Cerebellar cortex (tissue), 1 donor: ENCODE measurements around the gene FOXO4.
A peak's percentile ranks its signal among the peaks of the same experiment; 100 is the strongest.
"Not testable (repeated sequence)": the region's sequence is repeated elsewhere in the genome, so short reads cannot be mapped to it uniquely, and the experiment has no call there.

Experiments used
- DNase-seq: peaks from one replicate; pipeline ENCODE4 v3.0.0-alpha.2; 2015; ENCODE audit warnings: low spot score

FOXO4 gene

GRCh38 chrX:71095555-71095980 is at the start of gene FOXO4:
TSS of gene FOXO4 (plus strand) at chrX:71095851. CDS start at chrX:71096529, 678 bp downstream.
- DNase-seq, result peak; percentile 91

GRCh38 chrX:71047891-71048290 is 47.8 kb upstream of the FOXO4 start:
- not testable (repeated sequence) for DNase-seq

- no peak for DNase-seq
These were observed 42.9 kb upstream of the FOXO4 start for GRCh38 chrX:71052721-71053120.

GRCh38 chrX:71053217-71053621 is 42.4 kb upstream of the FOXO4 start:
- DNase-seq, result peak; percentile 12

GRCh38 chrX:71056867-71057266 is 38.8 kb upstream of the FOXO4 start:
- no peak for DNase-seq

- DNase-seq, result no peak
These were observed 37.7 kb upstream of the FOXO4 start for GRCh38 chrX:71057848-71058530.

GRCh38 chrX:71060127-71060526 is 35.5 kb upstream of the FOXO4 start:
- DNase-seq, result no peak

- DNase-seq, result peak; percentile 2
These were observed 28.6 kb upstream of the FOXO4 start for GRCh38 chrX:71067089-71067488.

GRCh38 chrX:71067712-71068043 is 28.0 kb upstream of the FOXO4 start:
- DNase-seq, result peak; percentile 26

- peak; percentile 96 for DNase-seq
These were observed 27.4 kb upstream of the FOXO4 start, which contains the start of gene SNX12 for GRCh38 chrX:71068044-71068918. TSS of gene SNX12 (minus strand) at chrX:71068334. CDS start at chrX:71068306, 28 bp downstream.

GRCh38 chrX:71070531-71070930 is 25.1 kb upstream of the FOXO4 start:
- DNase-seq, result no peak

GRCh38 chrX:71081330-71082123 is 14.1 kb upstream of the FOXO4 start:
- DNase-seq, result no peak

- DNase-seq, result no peak
These were observed 13.5 kb upstream of the FOXO4 start for GRCh38 chrX:71082124-71082647.

- DNase-seq, result no peak
These were observed 12.8 kb upstream of the FOXO4 start for GRCh38 chrX:71082822-71083221.

- DNase-seq, result no peak
These were observed 9.8 kb upstream of the FOXO4 start for GRCh38 chrX:71085900-71086299.

GRCh38 chrX:71091263-71091662 is 4.4 kb upstream of the FOXO4 start:
- DNase-seq, result no peak

- DNase-seq, result peak; percentile 4
These were observed 618 bp upstream of the FOXO4 start for GRCh38 chrX:71095033-71095432.

- DNase-seq, result peak; percentile 40
These were observed 519 bp downstream of the FOXO4 start for GRCh38 chrX:71095981-71096759.

GRCh38 chrX:71096760-71097032 is 1.0 kb downstream of the FOXO4 start:
- no peak for DNase-seq

- DNase-seq, result peak; percentile 16
These were observed 2.7 kb downstream of the FOXO4 start for GRCh38 chrX:71098302-71098701.

GRCh38 chrX:71098951-71099506 is 3.4 kb downstream of the FOXO4 start:
- DNase-seq, result no peak
